GM20000 (cell line): ENCODE measurements around the gene FMNL3.

Experiments used
- DNase-seq: peaks from one replicate; pipeline ENCODE4 v3.0.0; 2012; ENCODE audit warnings: low spot score
- CTCF ChIP-seq: IDR thresholded peaks from 2 replicates; pipeline ENCODE4 v1.5.1; 2012; ENCODE audit warnings: mild to moderate bottlenecking, control low read depth; ENCODE audit errors: extremely low read depth, missing control alignments

Gene FMNL3

GRCh38 chr12:49646331-49646830 is 60.8 kb downstream of the FMNL3 start:
- DNase-seq, result no peak
- TF ChIP-seq CTCF, result no peak

- DNase-seq, result no peak
- no peak for TF ChIP-seq CTCF
These were observed 61.8 kb downstream of the FMNL3 start for GRCh38 chr12:49645146-49646039.

GRCh38 chr12:49644620-49644994 is 62.6 kb downstream of the FMNL3 start:
- DNase-seq, result peak; percentile 84
- TF ChIP-seq CTCF, result peak; percentile 86

- no peak for DNase-seq
- TF ChIP-seq CTCF, result no peak
These were observed 63.1 kb downstream of the FMNL3 start for GRCh38 chr12:49643961-49644619.

- TF ChIP-seq CTCF, result no peak
- DNase-seq, result no peak
These were observed 64.1 kb downstream of the FMNL3 start for GRCh38 chr12:49643135-49643534.

GRCh38 chr12:49642370-49642802 is 64.8 kb downstream of the FMNL3 start:
- no peak for DNase-seq
- no peak for TF ChIP-seq CTCF

- DNase-seq, result no peak
- TF ChIP-seq CTCF, result no peak
These were observed 65.3 kb downstream of the FMNL3 start for GRCh38 chr12:49641748-49642369.
